ENCODE measurements around the gene DOCK10.

GRCh38 chr2:224751996-224752698 is 290.1 kb downstream of the DOCK10 start:
- TF ChIP-seq CTCF (IDR thresholded peaks at IDR 0.05; ENCODE audit: extremely low read depth in 1 of 2, insufficient read depth in 1 of 2, low read depth in 1 of 2, low read length in 2 of 2) = no peak
- TF ChIP-seq GATA2 (IDR thresholded peaks at IDR 0.05; ENCODE audit: insufficient read depth, insufficient read length, low read depth, low read length) = no peak
- TF ChIP-seq EZH2 (IDR thresholded peaks at IDR 0.05; ENCODE audit: borderline replicate concordance, low read depth, low read length, severe bottlenecking) = no peak
- no peak for TF ChIP-seq POLR2AphosphoS5 (IDR thresholded peaks at IDR 0.05; ENCODE audit: insufficient read depth, low read depth, low read length)
- TF ChIP-seq POLR2A (IDR thresholded peaks at IDR 0.05; ENCODE audit: low read depth, low read length) = no peak
- no peak for TF ChIP-seq MYC (IDR thresholded peaks at IDR 0.05; ENCODE audit: low read depth, low read length)
- TF ChIP-seq MAX (IDR thresholded peaks at IDR 0.05; ENCODE audit: insufficient read depth, insufficient read length) = no peak
- no peak for TF ChIP-seq JUN (IDR thresholded peaks at IDR 0.05; ENCODE audit: borderline replicate concordance, insufficient read depth, insufficient read length, low read depth)
